ENCODE data around the gene FAM161A. TPM values are rescaled to one million over a fixed set of nuclear protein-coding genes. Genes with fewer than 3 reads are reported as not detected.

FAM161A gene
- total RNA-seq, 1 donor from 2014 or later, result 10.8 TPM

DNA sequence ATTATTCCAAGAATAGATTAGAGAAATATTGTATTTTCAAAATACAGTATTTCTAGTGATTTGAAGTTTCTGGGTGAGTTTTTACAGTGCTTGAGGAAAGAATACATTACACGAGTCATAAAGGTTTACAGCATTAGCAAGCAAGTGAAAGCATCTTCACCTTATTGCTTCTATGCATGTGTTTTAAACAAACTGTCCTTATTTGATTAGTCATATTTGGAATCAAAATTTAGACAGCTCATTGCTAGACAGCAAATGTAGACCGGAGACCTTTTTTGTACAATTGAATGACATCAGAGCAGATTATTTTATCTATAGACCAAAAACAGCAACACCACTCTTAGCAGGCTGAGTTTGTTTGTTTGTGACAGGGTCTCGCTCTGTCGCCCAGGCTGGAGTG, 69.2 kb downstream of the FAM161A start:
- peaks cover 10% of the 10 kb centered on the region for H3K27me3 Mint-ChIP-seq (ENCODE audit: low read depth)
- H3K9me3 Mint-ChIP-seq, result peaks cover 10% of the 10 kb centered on the region
- no peak for DNase-seq (ENCODE audit: low spot score in 2 of 2, unreplicated experiment in 2 of 2)
- H3K27ac Mint-ChIP-seq, result no peak overlapping the region
- no peaks in the 10 kb centered on the region for H3K36me3 Mint-ChIP-seq
- TF ChIP-seq, protein P1, sequence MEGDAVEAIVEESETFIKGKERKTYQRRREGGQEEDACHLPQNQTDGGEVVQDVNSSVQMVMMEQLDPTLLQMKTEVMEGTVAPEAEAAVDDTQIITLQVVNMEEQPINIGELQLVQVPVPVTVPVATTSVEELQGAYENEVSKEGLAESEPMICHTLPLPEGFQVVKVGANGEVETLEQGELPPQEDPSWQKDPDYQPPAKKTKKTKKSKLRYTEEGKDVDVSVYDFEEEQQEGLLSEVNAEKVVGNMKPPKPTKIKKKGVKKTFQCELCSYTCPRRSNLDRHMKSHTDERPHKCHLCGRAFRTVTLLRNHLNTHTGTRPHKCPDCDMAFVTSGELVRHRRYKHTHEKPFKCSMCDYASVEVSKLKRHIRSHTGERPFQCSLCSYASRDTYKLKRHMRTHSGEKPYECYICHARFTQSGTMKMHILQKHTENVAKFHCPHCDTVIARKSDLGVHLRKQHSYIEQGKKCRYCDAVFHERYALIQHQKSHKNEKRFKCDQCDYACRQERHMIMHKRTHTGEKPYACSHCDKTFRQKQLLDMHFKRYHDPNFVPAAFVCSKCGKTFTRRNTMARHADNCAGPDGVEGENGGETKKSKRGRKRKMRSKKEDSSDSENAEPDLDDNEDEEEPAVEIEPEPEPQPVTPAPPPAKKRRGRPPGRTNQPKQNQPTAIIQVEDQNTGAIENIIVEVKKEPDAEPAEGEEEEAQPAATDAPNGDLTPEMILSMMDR (IDR thresholded peaks at IDR 0.05; ENCODE audit: unreplicated experiment), result no peak
- H3K4me1 Mint-ChIP-seq, result no peaks in the 10 kb centered on the region
- H3K4me3 Mint-ChIP-seq, result no peak overlapping the region

DNA sequence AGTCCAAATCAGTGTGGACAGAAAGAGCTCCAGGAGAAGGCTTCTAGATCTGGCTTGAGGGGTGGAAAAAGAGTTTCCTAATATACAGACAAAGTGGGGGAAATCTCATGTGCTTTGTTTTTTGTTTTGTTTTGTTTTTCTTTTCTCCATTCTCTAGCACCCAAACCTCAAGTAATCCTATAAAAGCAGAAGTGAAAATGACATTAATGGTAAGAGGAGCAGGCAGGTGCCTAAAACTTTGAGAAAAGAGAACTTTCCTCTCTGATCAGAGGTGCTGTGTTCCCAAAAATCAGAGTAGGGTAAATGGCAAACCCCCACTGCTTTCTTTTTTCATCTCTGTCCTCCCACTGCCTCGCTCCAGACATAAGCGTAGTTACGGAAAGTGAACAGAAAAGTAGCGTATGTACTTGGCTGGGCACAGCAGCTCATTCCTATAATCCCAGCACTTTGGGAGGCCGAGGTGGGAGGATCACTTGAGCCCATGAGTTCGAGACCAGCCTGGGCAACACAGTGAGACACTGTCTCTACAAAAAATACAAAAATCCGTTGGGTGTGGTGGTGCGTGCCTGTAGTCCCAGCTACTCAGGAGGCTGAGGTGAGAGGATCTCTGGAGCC, 77.8 kb downstream of the FAM161A start:
- H3K4me3 Mint-ChIP-seq, result no peak overlapping the region
- H3K27ac Mint-ChIP-seq, result no peak overlapping the region
- TF ChIP-seq, protein P1 (IDR thresholded peaks at IDR 0.05; ENCODE audit: unreplicated experiment), result no peak
- H3K36me3 Mint-ChIP-seq, result no peaks in the 10 kb centered on the region
- H3K27me3 Mint-ChIP-seq (ENCODE audit: low read depth), result peaks cover 39% of the 10 kb centered on the region
- H3K4me1 Mint-ChIP-seq, result no peaks in the 10 kb centered on the region
- peaks cover 10% of the 10 kb centered on the region for H3K9me3 Mint-ChIP-seq
- DNase-seq (ENCODE audit: low spot score in 2 of 2, unreplicated experiment in 2 of 2), result no peak

Other genes starting within 250 kb of the FAM161A start
- gene CCT4, start 34.6 kb upstream of the FAM161A start, total RNA-seq, result 153 to 162 TPM (median 161 TPM) in 3 replicates
- gene COMMD1, start 51.6 kb upstream of the FAM161A start, total RNA-seq, result 36.1 to 40.3 TPM (median 37.9 TPM) in 3 replicates

Data from mesothelial cell of epicardium (in vitro differentiated cells).